Activated CD4-positive, alpha-beta T cell treated with anti-CD3 and anti-CD28 coated beads for 48 hours (primary cell): ENCODE measurements around the gene SHISA5.
"Not testable (repeated sequence)": the region's sequence is repeated elsewhere in the genome, so short reads cannot be mapped to it uniquely, and the experiment has no call there.

Source experiments
- DNase-seq: peaks from one replicate; pipeline ENCODE4 v3.0.0-alpha.2; 2020

The SHISA5 gene

DNA sequence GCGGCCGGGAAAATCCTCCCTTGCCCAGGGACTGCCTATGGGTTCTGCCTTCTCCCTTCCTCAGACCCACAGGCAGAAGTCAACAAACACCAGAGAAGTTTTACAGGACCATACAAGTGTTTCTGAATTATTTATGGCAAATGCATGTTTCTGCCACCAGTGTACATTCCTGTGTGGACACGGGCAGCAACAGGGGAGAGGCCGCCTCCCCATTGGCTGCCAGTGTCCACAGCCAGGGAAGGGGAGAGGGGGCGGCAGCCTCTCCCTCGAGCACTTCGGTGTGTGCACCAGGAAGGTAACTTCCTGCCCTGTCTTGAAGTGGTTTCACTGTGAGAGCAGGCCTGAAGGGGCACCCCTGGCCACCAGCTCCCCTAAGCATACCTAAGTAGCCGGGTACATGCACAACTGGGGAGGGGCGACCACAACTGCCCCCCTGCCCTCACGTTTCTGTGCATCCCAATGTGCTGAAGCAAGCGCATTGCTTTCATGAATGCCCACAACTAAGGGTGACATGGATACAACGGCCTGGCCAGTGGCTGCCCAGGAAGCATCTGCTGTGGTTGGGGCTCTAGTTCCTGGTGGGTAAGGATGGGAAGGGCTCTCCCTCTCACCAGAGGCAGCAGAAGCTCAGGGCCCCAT is 14.8 kb upstream of the SHISA5 start:
- no peak for DNase-seq

DNA sequence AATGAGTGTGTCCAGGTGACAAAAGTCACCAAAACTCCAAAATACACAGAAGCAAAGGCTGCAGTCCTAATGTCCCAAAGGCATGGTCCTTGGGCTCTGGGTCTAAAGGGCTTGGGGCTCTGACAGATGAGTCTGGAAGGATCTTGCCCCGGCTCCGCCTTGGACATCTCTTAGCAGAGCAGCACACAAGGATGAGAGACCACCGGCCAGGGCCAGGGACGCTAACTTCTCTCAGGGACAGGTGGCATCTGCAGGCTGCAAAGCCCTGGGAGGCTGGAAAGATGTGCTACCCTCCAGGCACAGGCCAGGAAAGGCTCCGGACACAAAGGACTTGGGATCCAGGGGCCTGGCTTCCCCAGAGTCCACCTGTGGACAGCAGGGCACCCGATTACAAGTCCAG is 14.1 kb upstream of the SHISA5 start:
- no peak for DNase-seq

DNA sequence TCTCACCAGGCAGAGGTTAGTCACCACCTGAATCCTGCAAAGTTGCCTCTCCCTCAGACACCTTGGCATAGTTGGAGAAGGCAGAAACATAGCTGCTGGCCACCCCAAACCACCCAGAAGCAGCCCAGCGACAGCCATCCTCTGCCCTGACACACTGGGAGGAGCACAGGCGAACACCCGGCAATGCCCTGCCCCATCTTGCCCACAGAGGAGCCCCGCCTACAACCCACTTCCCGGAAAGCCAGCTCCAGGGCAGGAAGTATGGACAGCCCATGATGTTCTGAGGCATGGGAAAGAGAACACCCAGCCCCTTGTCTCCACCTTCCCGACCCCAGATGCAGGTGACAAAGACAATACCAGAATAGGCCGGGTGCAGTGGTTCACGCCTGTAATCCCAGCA is 12.6 kb upstream of the SHISA5 start:
- no peak for DNase-seq

DNA sequence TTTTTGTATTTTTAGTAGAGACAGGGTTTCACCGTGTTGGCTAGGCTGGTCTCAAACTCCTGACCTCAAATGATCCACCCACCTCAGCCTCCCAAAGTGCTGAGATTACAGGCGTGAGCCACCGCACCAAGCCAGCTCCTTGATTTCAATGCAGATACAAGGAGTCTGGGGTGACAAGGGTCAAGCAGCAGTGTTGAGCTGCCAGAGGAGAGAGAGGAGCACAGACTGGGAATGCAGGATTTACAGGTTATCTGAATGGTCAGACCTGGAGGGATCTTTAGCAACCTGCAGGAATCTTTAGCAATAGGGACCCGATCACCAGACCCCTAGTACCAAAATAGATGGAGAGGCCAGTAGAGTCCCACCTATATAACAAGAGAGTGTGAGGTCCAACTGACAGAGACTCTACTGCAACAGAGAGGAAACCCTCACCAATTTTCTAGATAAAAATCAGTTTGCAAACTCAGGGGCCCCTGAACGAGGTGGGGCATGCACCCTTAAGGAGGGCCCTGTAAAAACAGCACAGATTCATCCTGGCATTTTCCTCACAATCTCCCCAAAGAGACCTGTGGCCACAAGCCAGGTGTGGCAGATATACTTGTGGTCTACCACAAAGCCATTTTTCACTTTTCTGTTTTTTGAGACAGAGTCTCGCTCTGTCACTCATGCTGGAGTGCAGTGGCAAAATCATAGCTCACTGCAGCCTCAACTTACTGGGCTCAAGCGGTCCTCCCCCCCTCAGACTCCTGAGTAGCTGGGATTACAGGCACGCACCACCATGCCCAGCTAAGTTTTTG is 10.7 kb upstream of the SHISA5 start:
- DNase-seq, result peak; percentile 28

DNA sequence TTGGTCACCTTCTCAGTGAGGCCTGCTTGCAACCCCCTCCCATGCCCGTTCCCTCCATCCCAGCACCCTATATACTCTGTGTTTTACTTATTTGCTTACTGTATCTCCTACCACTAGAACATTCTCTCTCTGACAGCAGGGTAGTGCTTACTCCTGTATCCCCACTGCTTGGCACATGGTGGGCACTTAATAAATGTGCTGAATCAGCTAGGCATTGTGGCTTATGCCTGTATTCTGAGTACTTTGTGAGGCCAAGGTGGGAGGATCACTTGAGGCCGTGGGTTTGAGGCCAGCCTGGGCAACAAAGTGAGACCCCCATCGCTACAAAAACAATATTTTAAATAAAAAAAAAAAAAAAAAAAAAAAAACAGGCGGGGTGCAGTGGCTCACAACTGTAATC is 7.6 kb upstream of the SHISA5 start:
- no peak for DNase-seq

DNA sequence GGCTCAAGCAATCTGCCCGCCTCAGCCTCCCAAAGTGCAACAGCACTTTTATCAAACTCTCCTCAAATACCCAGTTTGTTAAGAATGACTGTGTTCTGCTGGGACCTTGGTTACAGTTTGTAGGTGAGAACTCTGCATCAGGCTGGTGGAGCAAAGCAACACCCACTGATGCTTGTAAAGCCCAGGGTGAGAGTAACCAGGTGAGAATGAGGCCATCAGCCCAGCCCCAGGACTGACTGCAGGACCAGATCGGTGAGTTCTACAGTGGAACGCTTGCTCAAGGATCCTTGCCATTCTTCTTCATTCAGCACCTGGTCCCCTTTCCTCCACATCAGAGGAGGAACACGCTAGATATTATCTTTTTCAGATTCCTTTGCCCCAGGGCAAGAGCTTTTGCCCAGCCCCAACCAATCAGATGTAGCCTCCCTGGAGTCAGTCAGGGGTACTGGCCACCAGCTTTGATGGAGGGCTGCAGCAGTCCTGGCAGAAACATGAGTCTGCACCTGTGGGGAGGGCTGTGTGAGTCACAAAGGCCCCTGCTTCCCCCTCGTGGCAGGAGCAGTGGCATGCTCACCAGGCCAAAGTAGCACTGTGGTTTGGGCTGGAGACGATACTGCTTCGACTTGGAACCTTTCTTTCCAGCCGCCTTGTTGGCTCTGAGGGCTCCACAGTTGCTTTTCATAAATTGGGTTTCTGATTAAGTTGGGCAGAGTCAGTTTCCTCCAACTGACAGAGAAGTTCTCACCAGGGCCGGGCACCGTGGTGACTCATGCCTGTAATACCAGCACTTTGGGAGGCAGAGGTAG is 3.5 kb upstream of the SHISA5 start:
- DNase-seq, result peak; percentile 73

DNA sequence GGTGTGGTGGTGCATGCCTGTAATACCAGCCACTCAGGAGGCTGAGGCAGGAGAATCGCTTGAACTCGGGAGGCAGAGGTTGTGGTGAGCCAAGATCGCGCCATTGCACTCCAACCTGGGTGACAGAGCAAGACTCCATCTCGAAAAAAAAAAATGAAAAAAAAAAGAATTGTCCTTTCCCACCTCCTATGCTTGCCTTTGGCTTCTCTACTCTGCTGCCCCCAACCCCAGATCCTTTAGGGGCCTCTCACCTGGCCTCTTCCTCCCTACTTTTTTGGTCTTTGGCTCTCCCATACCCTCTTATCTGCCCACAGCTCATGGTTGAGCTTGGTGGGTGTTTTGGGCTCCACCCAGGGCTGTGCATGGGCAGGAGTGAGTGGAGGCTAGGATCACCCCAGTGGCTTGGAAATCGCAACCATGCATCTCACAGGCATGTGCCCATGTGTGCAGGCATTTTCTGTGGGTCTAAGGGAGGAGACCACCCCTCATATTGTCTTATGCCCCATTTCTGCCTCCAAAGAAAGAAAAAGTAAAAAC is 2.1 kb upstream of the SHISA5 start:
- no peak for DNase-seq

DNA sequence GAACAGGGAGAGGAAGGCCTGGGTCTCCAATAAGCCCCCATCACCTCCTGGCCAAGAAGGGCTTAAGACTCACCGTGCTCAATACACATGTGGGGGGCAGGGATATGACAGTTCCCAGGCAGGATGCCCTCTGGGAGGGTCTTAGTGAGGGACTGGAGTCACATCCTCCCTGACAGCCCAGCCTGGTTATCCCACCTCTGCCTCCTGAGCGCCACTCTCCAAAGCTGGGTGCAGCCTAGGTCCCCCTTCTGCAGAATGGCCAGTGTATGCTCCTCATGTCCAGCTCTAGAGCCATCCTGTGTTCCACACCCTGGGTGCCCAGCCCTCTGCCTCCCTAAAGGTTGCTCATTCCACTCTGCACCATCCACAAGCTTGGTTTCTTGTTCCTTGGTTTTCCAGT is 1.2 kb upstream of the SHISA5 start:
- DNase-seq, result no peak

DNA sequence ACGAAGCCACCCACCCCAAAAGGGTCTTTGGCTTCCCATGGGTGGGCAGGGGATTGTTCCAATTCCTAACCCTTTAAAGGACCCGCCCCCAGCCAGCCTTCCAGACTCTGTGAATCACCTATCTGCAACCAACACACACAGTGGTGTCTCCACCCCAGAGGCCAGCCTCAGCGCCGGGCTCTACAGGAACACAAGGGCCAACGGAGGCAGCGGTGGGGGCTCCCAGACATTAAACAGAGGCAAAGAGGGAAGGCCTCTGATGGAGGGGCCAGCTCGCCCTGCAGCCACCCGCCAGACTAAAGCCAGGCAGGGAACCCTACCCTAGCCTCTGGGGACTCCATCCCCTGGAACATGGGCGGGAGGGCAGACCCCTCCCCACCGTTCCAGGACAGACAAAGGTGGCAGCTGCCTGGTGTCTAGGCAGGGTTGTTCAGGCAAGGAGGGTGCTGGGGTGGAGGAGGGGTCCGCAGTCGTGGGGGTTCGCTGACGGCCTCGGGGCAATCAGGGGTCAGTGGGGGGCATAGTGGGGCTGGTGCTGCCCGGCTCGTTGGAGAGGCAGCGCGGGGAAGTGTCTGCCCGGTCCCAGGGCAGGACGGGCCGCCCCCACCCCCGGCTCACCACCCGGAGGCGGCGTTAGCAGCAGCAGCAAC is 448 bp downstream of the SHISA5 start:
- DNase-seq, result peak; percentile 32

DNA sequence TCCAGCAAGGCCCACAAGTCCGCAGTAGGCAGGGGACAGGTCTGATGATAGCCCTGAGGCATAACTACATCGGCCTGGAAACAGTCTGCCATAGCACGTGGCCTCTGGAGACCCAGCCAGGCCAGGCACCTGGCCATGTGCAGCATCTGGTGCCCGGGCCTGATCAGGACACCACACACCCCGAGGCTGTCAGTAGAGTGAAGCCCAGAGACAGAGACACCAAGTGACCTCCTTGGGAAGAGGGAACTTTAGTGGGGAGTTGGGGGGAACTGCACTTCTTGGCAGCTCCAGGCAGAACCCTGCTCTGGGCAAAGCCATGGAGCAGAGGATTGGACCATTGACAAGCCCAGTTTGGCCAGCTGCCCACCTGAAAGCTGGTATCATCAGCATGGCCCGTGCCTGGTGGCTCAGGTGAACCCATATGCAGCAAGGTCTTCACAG is 1.2 kb downstream of the SHISA5 start:
- no peak for DNase-seq

DNA sequence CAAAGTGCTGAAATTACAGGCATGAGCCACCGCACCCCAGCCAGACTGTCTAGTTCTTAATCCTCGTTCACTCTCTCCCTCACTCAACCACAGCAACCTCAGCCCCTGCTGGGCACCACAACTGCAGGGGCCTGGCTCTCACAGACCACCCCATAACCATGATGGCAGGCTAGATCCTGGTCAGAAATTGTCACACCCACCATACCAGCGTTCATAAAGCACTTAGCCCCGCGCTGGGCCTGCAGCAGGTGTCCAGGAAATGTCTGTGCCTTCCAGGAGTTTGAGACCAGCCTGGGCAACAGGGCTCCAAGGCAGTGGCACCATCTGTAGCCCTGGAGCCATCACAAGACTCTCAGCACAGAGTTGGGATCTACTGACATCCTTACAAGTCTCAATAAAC is 1.9 kb downstream of the SHISA5 start:
- DNase-seq, result no peak

DNA sequence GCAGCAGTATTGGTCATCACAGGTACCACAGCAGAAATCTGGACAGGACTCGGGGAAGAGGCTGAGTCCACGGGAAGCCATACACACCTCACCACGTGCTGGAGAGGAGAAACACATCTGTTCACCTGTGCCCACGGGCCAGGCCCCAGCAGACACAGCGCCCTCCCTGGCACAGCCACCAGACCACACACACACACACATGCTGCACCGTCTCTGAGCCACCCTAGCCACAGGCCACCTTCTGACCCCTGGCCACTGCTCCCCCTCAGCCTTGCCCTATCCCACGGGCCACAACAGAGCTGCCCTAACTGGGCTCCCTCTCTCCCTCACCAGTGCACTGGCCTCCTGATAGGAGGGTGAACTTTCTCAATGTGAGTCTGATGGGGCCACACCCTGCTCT is 2.8 kb downstream of the SHISA5 start:
- no peak for DNase-seq

DNA sequence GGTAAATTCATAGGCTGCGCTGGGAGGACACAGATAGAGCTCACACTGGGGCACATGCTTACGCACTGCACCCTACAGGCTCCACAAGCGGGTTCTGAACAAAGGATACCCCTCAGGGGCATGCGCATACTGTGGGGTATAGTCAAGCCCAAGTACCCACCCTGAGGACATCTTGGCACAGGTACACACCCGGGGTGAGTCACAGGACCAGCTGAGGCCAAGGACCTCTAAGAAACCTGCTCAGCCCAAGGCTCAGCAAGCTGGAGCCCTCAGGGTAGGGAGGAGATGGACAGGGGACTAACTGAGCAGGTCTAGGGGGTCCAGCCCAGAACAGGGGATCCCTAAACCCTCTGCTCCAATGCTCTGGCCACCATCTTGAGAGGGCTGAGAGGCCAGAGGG is 3.3 kb downstream of the SHISA5 start:
- no peak for DNase-seq

DNA sequence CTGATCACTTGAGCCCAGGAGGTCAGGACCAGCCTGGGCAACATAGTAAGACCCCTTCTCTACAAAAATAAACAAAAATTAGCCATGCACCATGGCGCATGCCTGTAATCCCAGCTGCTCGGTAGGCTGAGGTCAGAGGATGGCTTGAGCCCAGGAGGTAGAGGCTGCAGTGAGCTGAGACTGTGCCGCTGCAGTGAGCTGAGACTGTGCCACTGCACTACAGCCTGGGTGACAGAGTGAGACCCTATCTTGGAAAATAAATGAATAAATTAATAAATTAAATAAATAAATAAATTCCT is 10.8 kb downstream of the SHISA5 start:
- no peak for DNase-seq

DNA sequence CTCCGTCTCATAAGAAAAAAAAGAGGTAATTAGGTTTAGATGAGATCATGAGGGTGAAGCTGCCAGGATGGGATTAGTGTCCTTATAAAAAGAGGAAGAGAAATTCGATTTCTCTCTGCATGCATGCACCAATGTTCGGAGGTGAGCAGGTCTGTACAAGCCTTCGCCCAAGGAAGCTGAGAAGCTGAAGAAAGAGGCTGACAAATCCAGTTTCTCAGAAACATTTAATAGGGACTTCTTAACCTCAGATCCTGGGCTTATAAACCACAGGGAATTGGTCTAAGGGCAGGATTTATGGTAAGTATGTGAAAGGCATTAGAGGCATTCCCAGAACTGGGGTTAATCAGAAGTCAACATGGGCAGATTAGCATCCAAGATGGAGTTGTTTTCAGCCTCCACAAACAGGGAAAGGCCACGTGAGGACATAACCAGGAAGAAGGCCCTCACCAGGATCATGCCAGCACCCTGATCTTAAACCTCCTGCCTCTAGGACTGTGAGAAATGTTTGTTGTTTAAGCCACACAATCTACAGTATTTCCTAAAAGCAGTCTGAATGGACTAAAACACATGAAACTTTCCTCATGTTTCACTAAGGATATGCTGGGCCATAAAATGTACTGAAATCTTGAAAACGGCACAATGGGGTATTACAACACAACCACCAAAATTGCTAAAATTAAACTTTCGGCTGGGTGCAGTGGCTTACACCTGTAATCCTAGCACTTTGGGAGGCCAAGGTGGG is 11.3 kb downstream of the SHISA5 start:
- DNase-seq, result no peak

DNA sequence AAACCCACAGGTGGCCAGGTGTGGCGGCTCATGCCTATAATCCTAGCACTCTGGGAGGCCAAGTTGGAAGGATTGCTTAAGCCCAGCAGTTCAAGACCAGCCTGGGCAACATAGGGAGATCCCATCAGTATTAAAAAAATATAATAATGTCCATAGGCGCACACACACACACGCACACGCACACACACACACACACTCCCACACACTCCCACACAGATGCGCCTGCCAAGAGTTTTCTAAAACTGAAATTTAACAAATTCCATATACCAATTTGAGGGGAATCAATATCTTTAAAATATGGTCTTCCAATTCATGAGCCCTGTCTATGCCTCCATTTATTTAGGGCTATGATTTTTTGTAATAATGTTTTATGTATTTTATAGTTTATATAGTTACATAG is 17.0 kb downstream of the SHISA5 start:
- no peak for DNase-seq

DNA sequence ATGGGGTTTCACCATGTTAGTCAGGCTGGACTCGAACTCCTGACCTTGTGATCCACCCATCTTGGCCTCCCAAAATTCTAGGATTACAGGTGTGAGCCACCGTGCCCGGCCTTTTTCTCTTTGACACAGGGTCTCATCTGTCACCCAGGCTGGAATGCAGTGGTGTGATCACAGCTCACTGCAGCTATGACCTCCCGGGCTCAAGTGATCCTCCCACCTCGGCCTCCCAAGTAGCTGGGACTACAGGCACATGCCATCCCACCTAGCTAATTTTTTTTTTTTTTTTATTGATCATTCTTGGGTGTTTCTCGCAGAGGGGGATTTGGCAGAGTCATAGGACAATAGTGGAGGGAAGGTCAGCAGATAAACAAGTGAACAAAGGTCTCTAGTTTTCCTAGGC is 21.2 kb downstream of the SHISA5 start:
- not testable (repeated sequence) for DNase-seq

DNA sequence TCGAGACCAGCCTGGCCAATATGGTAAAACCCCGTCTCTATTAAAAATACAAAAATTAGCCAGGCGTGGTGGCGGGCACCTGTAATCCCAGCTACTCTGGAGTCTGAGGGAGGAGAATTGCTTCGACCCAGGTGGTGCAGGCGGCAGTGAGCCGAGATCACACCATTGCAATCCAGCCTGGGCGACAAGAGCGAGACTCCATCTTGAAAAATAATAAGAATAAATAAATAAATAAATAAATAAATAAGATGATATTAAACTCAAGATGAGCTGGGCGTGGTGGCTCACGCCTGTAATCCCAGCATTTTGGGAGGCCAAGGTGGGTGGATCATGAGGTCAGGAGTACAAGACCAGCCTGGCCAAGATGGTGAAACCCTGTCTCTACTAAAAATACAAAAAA is 23.1 kb downstream of the SHISA5 start:
- not testable (repeated sequence) for DNase-seq

DNA sequence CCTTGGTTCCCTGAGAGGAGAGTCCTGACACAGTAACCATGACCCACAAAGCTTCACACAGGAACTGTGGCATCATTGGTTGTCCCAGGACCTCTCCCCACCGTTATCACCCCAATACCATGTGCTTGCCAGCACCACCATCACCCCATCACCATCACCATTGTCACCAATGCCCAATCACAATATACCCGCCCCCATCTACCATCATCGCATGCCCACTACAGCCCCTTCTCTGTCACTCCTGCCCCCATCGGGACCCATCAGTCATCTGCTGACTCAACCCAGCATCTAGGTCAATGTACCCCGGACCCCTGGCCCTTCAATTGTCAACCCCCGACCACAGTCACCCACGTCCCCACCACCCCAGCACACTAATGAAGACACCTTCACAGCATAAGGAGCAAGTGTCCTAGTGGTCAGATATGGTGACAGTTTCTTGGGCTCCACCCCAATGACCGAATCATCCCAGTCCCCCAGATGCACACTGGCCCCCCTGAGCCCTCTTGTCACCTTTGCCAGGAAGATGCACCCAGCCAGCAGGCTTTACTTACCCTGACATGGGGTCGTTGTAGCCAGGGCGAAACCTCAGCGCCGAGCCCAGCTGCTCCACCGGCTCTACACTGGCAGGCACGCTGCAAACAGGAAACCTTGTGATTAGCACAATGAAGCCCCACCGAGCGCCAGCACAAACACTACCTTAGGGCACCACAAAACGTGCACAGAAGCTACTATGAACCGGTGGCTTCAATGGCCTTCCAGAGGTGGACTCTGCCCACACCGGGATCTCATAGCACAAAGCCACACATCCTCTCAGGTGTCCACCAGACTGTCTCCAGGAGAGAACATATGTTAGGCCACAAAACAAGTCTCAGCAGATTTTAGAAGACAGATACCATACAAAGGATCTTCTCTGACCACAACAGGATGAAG is 25.1 kb downstream of the SHISA5 start:
- peak; percentile 61 for DNase-seq

DNA sequence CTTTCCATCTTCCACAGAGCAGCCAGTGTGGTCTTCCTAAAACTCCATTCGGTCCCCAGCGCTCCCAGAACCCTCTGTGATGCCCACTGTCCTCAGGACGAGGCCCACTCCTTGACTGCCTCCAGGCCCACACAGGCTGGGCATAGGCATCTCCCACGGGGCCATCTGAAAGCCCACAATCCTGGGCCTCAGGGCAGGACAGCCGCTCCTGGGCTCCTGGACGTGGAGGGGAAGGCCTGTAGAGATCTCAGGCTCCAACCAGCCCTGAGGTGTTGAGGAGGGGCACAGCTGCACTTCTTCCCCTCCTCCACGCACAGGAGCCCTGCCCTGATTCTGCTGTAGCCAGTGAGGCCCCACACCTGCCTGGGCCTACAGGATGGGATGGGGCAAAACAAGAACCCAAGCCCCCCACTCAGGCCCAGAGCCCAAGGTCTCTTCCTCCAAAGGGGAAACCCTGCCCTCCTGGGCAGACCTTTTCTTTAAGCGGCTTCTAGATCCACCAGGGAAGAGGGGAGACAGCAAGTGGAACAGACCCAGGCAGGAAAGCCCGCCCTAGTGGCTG is 25.9 kb downstream of the SHISA5 start:
- DNase-seq, result no peak
